Activated CD8-positive, alpha-beta T cell treated with anti-CD3 and anti-CD28 coated beads for 36 hours (primary cell): Measurements from ENCODE around the gene PROSER2. TPM values are rescaled to one million over a fixed set of nuclear protein-coding genes. Genes with fewer than 3 reads are reported as not detected.

Experiments
- ATAC-seq: fragments of 200-7000 bp; cut with Tn5 transposase; one replicate; pipeline ENCODE4 v1.10.0; 2021; ENCODE audit warnings: mild to moderate bottlenecking, moderate library complexity
- CTCF ChIA-PET: fragments of 350-600 bp; sonication (Branson Sonifier 250); formaldehyde crosslinking; loops from one replicate; lab custom pipeline; 2021; ENCODE audit warnings: antibody characterized with exemption; lab: Charles Lee
- POLR2A ChIA-PET: fragments of 350-600 bp; sonication (Branson Sonifier 250); formaldehyde crosslinking; loops from one replicate; lab custom pipeline; 2021; ENCODE audit warnings: antibody characterized with exemption; lab: Charles Lee
- DNase-seq: peaks from one replicate; pipeline ENCODE4 v3.0.0-alpha.2; 2020
- H3K27ac Mint-ChIP-seq: one replicate; pipeline ENCODE4 v1.8.0; 2021; ENCODE audit warnings: mild to moderate bottlenecking, mixed read lengths
- H3K27me3 Mint-ChIP-seq: one replicate; pipeline ENCODE4 v1.8.0; 2021; ENCODE audit warnings: mixed read lengths
- H3K36me3 Mint-ChIP-seq: one replicate; pipeline ENCODE4 v1.8.0; 2021; ENCODE audit warnings: low read depth, mixed read lengths
- H3K4me1 Mint-ChIP-seq: one replicate; pipeline ENCODE4 v1.8.0; 2021; ENCODE audit warnings: low read depth, mixed read lengths
- H3K4me3 Mint-ChIP-seq: one replicate; pipeline ENCODE4 v1.8.0; 2021; ENCODE audit warnings: mild to moderate bottlenecking, moderate library complexity, mixed read lengths
- H3K9me3 Mint-ChIP-seq: one replicate; pipeline ENCODE4 v1.8.0; 2021; ENCODE audit warnings: mixed read lengths
- intact Hi-C: fragments of 100-400 bp; cut with micrococcal nuclease; formaldehyde crosslinking; loops from one replicate; pipeline ENCODE4 v1.10.0; 2022
- total RNA-seq, 2 experiments: library from RNA; stranded (reverse); gene quantifications; one replicate each; pipeline ENCODE4 v1.2.3, GENCODE V29; 2021
- TF ChIP-seq, protein P1 (sequence below): fragments of 200-600 bp; IDR thresholded peaks from one replicate; pipeline ENCODE4 v1.8.0; 2022; ENCODE audit warnings: antibody characterized with exemption, mild to moderate bottlenecking

Gene PROSER2
- total RNA-seq, 2 experiments from 2014 or later: 1.1 to 1.7 TPM

- DNase-seq (no peak), ATAC-seq (no peak)
- Mint-ChIP-seq H3K27me3 (peaks cover 3% of the 10 kb centered on the region), H3K4me3 (no peak overlapping the region), H3K9me3 (no peaks in the 10 kb centered on the region), H3K36me3 (no peaks in the 10 kb centered on the region), H3K27ac (no peak overlapping the region), H3K4me1 (peaks cover 13% of the 10 kb centered on the region)
- CTCF ChIA-PET: no interaction called here
- POLR2A ChIA-PET: interaction anchor here (1.5 kb wide), 1 partner anchor 15 kb away, joined by 3 read pairs; no protein-coding TSS in a partner anchor
- intact Hi-C loops: no loop called here
- TF ChIP-seq, protein P1, sequence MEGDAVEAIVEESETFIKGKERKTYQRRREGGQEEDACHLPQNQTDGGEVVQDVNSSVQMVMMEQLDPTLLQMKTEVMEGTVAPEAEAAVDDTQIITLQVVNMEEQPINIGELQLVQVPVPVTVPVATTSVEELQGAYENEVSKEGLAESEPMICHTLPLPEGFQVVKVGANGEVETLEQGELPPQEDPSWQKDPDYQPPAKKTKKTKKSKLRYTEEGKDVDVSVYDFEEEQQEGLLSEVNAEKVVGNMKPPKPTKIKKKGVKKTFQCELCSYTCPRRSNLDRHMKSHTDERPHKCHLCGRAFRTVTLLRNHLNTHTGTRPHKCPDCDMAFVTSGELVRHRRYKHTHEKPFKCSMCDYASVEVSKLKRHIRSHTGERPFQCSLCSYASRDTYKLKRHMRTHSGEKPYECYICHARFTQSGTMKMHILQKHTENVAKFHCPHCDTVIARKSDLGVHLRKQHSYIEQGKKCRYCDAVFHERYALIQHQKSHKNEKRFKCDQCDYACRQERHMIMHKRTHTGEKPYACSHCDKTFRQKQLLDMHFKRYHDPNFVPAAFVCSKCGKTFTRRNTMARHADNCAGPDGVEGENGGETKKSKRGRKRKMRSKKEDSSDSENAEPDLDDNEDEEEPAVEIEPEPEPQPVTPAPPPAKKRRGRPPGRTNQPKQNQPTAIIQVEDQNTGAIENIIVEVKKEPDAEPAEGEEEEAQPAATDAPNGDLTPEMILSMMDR: no peak
Measured at GRCh38 chr10:11877591-11877905, 54.4 kb downstream of the PROSER2 start.

DNA sequence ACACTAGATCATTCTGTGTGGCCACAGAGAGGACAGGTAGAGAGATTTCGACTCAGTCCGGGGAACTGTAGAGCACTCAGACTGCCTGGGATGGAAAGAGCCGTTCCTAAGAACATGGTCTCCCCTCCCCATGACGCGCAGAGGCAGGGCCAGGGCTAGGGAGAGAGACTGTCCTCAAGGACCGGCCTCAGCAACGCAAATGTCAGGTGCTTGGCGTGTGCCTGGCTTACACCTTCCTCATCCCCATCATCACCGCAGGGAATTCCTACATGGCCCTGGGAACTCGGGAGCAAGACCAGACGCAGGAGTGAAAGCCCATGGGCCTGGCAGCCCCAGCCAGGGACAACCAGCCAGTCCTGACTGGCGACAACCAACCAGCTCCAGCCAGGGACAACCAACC lies 55.6 kb downstream of the PROSER2 start:
- intact Hi-C loops: no loop called here

DNA sequence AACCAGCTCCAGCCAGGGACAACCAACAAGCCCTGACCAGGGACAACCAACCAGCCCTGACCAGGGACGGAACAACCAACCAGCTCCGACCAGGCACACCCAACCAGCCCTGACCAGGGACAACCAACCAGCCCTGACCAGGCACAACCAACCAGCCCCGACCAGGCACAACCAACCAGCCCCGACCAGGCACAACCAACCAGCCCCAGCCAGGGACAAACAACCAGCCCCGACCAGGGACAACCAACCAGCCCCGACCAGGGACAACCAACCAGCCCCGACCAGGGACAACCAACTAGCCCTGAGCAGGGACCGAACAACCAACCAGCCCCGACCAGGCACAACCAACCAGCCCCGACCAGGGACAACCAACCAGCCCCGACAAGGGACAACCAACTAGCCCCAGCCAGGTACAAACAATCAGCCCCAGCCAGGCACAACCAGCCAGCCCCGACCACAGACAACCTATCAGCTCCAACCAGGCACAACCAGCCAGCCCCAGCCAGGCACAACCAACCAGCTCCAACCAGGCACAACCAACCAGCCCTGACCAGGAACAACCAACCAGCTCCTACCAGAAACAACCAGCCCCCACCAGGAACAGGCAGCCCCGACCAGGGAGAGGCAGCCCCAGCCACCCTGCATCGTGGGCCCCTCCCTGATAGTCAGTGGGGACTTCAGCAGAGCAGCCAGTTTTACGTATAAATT lies 56.4 kb downstream of the PROSER2 start:
- intact Hi-C loops: no loop called here
- CTCF ChIA-PET: interaction anchor here (1.2 kb wide), 1 partner anchor 60 kb away, joined by 4 read pairs; no protein-coding TSS in a partner anchor

More for the DNA sequence above, 55.6 kb downstream of the PROSER2 start:
- Mint-ChIP-seq H3K4me3 (no peak overlapping the region), H3K36me3 (no peaks in the 10 kb centered on the region), H3K27ac (no peak overlapping the region), H3K27me3 (no peaks in the 10 kb centered on the region), H3K9me3 (no peaks in the 10 kb centered on the region), H3K4me1 (peaks cover 15% of the 10 kb centered on the region)
- ATAC-seq (no peak), DNase-seq (no peak)
- CTCF ChIA-PET: no interaction called here
- POLR2A ChIA-PET: interaction anchor here (0.7 kb wide), 1 partner anchor 468 kb away, joined by 3 read pairs; no protein-coding TSS in a partner anchor
- TF ChIP-seq, protein P1: no peak

GRCh38 chr10:11880151-11881029 lies 57.2 kb downstream of the PROSER2 start:
- intact Hi-C loops: no loop called here
- TF ChIP-seq, protein P1: no peak
- no peaks in the 10 kb centered on the region for H3K9me3 Mint-ChIP-seq
- ATAC-seq: no peak
- no peak overlapping the region for H3K4me3 Mint-ChIP-seq
- DNase-seq: no peak
- ChIA-PET CTCF (interaction anchor here (1.2 kb wide), 1 partner anchor 61 kb away, joined by 4 read pairs; no protein-coding TSS in a partner anchor), POLR2A (no interaction called here)
- H3K36me3 Mint-ChIP-seq: no peaks in the 10 kb centered on the region
- H3K27me3 Mint-ChIP-seq: no peaks in the 10 kb centered on the region
- H3K27ac Mint-ChIP-seq: no peak overlapping the region
- peaks cover 4% of the 10 kb centered on the region for H3K4me1 Mint-ChIP-seq

More for the DNA sequence above, 56.4 kb downstream of the PROSER2 start:
- Mint-ChIP-seq H3K9me3 (no peaks in the 10 kb centered on the region), H3K27ac (no peak overlapping the region), H3K36me3 (no peaks in the 10 kb centered on the region), H3K27me3 (no peaks in the 10 kb centered on the region), H3K4me1 (peaks cover 11% of the 10 kb centered on the region), H3K4me3 (no peak overlapping the region)
- ATAC-seq: no peak
- TF ChIP-seq, protein P1: no peak
- DNase-seq: no peak
- POLR2A ChIA-PET: no interaction called here
